Choroid plexus epithelial cell (primary cell): ENCODE measurements around the gene DNAJB13.
"Not testable (repeated sequence)": the region's sequence is repeated elsewhere in the genome, so short reads cannot be mapped to it uniquely, and the experiment has no call there.

Experiments used
- DNase-seq: peaks from one replicate; pipeline ENCODE4 v3.0.0-alpha.2; 2010; ENCODE audit warnings: low read depth
- H3K4me3 ChIP-seq: 2 replicates; pipeline ENCODE4 v1.5.1; 2011; ENCODE audit warnings: low read depth, mild to moderate bottlenecking, control low read depth, low read length, moderate library complexity
- CTCF ChIP-seq: conservative IDR thresholded peaks from 2 replicates; pipeline ENCODE4 v1.5.1; 2011; ENCODE audit warnings: low read depth, mild to moderate bottlenecking, control low read depth, inconsistent platforms, low read length, moderate library complexity

Gene DNAJB13

GRCh38 chr11:73921180-73921579 is 29.6 kb upstream of the DNAJB13 start:
- no peak overlapping the region for H3K4me3 ChIP-seq
- TF ChIP-seq CTCF: no peak
- DNase-seq: no peak

DNA sequence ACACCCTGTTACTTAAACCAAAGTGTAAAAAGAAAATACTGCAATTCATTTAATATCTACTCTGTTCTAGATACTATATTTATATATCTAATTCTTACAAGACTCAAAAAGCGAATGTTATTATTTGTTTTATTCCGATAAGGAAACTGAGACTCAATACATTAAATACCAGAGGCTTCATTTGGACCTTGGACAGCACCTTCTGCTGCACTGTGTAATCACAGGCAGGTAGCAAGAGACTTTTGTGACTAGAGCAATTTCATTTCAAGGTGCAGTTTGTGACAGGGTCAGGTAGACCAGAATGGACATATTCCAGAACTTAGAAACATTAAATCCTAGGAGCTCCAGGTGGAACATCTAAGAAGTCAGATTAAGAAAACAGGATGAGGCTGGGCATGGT is 21.4 kb upstream of the DNAJB13 start:
- H3K4me3 ChIP-seq: no peak overlapping the region
- TF ChIP-seq CTCF: no peak
- no peak for DNase-seq

DNA sequence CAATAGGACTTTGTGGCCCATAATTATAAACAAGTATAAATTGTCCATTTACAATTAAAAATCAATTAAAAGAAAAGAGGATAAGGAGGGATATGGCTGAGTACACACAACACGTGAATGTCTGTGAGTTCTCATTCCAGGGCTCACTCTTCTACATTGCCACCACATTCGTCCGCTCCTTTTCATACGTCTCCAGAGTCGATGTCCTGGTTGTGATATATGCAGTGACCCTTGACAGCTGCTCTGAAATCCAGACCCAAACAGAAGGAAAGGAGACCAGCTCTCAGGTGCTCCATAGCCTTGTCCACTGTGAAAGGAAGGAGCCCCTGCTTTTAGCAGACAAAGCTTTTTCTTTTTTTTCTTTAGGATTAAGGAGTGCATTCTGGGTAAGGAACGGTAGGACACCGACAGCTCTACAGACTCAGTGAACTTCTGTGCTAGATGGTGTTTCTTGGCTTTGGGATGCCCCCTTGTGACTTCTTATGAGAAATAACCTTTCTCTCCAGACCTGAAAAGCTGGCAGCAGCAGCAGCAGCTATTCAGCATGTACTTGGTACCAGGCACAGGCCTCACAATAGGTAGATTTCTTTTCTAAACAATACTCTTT is 19.7 kb upstream of the DNAJB13 start:
- TF ChIP-seq CTCF: peak; percentile 69
- H3K4me3 ChIP-seq: no peak overlapping the region
- DNase-seq: peak; percentile 95

DNA sequence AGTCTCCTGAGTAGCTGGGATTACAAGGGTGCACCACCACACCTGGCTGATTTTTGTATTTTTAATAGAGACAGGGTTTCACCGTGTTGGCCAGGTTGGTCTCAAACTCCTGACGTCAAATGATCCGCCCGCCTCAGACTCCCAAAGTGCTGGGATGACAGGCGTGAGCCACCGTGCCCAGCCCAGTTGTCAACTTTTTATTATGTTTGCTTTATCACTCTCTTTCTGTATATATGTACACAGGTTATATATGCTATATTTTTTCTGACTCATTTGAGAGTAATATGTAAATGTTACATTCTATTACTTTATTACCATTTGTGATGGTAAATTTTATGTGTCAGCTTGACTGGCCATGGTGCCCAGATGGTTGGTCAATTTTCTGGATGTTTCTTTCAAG is 18.9 kb upstream of the DNAJB13 start:
- TF ChIP-seq CTCF: no peak

DNA sequence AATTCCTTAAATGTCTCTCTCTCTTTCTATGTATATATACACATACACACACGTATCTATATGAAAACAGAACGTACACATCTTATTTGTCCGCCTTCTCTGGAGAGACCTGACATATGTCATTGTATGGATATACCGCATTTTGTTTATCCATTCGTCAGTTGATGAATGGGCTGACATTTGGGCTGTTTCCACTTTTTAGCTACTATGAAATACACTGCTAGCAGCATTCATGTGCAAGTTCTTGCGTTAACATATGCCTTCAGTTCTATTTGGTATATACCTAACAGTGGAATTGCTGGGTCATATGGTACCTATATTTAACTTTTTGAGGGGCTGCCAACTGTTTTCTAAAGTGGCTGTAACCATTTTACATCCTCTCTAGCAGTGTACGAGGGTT is 18.0 kb upstream of the DNAJB13 start:
- H3K4me3 ChIP-seq: no peak overlapping the region
- no peak for TF ChIP-seq CTCF
- DNase-seq: no peak

More for the DNA sequence above, 18.9 kb upstream of the DNAJB13 start:
- no peak overlapping the region for H3K4me3 ChIP-seq
- no peak for DNase-seq

- H3K4me3 ChIP-seq, DNase-seq: not testable (repeated sequence)
Observed at GRCh38 chr11:73936047-73936446, 14.8 kb upstream of the DNAJB13 start.

- no peak for DNase-seq
- no peak for TF ChIP-seq CTCF
- no peak overlapping the region for H3K4me3 ChIP-seq
Observed at GRCh38 chr11:73939096-73939495, 11.7 kb upstream of the DNAJB13 start.
